WI38 (cell line): ENCODE measurements around the gene ARF1.

ENCODE experiments used
- H3K4me3 ChIP-seq: 2 replicates; pipeline ENCODE4 v1.5.1; 2011; ENCODE audit warnings: low read depth, mild to moderate bottlenecking, control low read depth, low read length
- TF ChIP-seq, protein P1 (sequence below): IDR thresholded peaks from 2 replicates; pipeline ENCODE4 v1.5.1; 2012; ENCODE audit warnings: low read depth, mild to moderate bottlenecking, control low read depth, low read length

The ARF1 gene

GRCh38 chr1:228095938-228096337 is 13.4 kb downstream of the ARF1 start:
- H3K4me3 ChIP-seq: no peak overlapping the region
- TF ChIP-seq, protein P1, sequence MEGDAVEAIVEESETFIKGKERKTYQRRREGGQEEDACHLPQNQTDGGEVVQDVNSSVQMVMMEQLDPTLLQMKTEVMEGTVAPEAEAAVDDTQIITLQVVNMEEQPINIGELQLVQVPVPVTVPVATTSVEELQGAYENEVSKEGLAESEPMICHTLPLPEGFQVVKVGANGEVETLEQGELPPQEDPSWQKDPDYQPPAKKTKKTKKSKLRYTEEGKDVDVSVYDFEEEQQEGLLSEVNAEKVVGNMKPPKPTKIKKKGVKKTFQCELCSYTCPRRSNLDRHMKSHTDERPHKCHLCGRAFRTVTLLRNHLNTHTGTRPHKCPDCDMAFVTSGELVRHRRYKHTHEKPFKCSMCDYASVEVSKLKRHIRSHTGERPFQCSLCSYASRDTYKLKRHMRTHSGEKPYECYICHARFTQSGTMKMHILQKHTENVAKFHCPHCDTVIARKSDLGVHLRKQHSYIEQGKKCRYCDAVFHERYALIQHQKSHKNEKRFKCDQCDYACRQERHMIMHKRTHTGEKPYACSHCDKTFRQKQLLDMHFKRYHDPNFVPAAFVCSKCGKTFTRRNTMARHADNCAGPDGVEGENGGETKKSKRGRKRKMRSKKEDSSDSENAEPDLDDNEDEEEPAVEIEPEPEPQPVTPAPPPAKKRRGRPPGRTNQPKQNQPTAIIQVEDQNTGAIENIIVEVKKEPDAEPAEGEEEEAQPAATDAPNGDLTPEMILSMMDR: no peak

DNA sequence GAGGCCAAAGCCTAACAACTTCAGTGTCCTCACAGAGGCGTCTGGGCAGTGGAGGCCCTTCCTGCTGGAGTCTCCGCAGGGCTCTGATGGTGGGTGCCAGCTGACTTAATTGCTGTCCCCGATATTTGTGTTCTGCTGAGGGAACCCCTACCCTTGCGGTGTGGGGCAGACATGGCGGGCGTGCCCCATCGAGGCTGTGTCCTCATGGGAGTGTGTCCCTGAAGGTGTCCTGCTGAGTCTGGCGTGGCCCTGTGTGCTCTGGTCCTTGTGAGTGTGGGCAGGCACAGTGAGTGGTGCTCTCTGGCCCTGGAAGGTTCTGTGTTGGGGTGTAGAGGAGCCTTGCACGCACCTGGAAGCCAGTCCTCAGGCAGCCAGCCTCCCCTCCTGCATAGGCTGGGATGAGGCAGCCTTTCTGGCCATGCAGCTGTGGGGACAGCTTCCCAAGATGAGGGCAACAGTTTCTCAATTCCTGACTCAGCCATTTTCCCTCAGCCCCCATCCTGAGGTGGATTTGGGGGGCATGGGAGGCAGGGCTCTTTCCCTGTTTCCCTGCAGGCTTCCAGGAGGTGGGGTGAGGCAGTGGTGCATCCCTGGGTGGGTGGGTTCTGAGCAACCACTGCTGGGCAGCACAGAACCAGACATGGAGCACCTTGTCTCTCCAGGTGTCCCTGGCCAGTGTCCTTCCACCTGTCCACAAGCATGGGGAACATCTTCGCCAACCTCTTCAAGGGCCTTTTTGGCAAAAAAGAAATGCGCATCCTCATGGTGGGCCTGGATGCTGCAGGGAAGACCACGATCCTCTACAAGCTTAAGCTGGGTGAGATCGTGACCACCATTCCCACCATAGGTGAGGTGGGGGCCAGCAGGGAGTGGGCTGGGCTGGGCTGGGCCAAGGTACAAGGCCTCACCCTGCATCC is 14.2 kb downstream of the ARF1 start:
- TF ChIP-seq, protein P1: no peak
- no peak overlapping the region for H3K4me3 ChIP-seq

- TF ChIP-seq, protein P1: no peak
- H3K4me3 ChIP-seq: no peak overlapping the region
Observed at GRCh38 chr1:228097333-228098081, 15.0 kb downstream of the ARF1 start.

DNA sequence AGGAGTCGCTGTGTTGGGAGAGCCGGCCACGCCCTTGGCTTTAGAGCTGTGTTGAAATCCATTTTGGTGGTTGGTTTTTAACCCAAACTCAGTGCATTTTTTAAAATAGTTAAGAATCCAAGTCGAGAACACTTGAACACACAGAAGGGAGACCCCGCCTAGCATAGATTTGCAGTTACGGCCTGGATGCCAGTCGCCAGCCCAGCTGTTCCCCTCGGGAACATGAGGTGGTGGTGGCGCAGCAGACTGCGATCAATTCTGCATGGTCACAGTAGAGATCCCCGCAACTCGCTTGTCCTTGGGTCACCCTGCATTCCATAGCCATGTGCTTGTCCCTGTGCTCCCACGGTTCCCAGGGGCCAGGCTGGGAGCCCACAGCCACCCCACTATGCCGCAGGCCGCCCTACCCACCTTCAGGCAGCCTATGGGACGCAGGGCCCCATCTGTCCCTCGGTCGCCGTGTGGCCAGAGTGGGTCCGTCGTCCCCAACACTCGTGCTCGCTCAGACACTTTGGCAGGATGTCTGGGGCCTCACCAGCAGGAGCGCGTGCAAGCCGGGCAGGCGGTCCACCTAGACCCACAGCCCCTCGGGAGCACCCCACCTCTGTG is 15.9 kb downstream of the ARF1 start:
- no peak overlapping the region for H3K4me3 ChIP-seq
- TF ChIP-seq, protein P1: no peak

GRCh38 chr1:228099331-228099732 is 16.8 kb downstream of the ARF1 start:
- H3K4me3 ChIP-seq: no peak overlapping the region
- TF ChIP-seq, protein P1: no peak

DNA sequence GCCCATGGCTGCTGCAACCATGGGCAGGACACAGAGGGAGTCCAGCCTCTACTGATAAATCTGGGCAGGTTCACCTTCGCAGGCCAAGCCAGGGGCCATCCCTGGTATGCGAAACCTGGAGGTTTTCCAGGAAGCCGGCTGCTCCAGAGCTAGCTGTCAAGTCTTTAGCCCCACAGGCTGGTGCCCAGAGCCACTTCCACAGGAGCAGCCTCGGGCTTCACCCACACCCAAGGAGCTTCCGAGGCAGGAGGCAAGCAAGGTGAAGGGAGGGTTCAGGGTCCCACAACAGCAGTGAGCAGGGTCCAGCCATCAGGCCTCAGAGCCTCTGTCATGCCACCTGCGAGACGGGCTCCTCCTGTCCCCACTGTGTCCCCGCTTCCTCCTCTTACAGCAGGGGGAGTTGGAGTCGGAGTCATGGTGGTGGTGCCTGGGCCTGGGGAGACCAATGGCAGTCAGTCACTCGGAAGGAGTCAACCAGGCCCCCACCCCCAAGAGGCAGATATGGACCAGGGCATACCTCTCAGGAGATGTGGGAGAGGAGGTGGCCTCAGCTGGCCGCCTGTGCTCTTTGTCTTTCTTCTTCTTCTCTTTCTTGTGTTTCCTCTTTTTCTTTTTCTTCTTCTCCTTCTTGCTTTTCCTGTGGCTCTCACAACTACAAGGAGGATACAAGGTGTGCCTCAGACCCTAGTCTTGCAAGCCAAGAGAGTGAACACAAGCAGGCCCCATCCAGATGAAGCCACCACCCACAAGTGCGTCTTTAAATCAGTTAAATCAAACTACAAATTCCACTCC is 18.5 kb downstream of the ARF1 start:
- no peak overlapping the region for H3K4me3 ChIP-seq
- TF ChIP-seq, protein P1: no peak
